NCI-H69 (cell line): ENCODE results near the gene RENBP.

Experiments used
- DNase-seq: peaks from one replicate; lab custom pipeline; 2025; lab: John Stamatoyannopoulos, UW

The RENBP gene

DNA sequence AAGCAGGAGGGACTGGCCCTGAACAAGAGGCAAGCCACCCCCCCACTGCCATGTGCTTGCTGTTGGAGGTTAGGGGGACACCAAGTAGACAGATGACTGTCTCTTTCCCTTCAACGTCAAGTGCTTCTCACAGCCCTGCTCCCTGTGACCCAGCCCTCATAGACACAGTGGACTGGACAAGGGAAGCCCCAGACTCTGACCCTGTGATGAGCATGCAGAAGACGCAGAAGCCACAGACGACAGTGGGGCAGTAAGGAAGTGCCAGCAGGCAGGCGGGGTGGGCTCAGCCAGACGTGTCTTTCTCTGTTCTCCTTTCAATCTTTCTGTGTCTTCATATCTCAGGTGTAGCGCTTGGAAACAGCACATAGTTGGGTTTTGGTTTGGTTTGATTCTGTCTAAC is 56.1 kb downstream of the RENBP start:
- DNase-seq = no peak

DNA sequence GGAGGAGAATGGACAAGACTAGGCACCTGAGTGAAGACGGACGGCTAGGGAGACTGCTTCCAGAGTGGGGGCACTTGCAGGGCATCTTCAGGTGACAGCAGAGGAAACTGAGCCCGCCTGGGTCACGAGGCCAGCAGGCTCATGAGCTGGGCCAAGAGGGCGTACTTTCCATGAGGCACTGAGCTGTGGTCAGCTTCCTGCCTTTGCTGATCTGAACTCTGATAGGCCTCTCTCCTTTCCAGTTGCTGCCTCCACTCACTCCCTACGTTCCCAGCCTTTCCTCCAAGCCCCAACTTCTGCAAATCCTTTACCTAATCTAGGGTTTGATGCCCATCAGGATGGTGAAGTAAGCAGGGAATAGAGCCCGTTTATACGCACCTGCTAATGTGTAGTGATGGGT is 57.1 kb downstream of the RENBP start:
- DNase-seq = no peak

DNA sequence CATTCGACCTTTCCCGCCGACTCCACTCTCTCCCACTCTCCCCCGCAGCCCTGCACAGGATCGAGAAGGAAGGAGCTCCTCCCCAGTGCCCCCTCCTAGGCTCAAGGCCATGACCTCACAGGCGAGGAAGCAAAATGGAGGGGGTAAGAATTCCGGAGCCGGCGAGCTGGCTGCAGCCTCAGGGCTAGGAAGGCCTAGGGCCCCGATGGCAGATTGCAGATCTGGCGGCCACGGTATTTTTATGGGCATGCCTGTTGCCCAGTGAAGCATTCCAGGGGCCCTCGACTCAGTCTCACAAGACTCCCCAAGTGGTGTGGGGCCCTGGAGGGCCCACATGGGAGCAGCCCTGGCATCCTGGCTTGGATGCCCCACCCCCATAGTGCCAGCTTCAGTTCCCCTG is 57.5 kb downstream of the RENBP start:
- DNase-seq = no peak

DNA sequence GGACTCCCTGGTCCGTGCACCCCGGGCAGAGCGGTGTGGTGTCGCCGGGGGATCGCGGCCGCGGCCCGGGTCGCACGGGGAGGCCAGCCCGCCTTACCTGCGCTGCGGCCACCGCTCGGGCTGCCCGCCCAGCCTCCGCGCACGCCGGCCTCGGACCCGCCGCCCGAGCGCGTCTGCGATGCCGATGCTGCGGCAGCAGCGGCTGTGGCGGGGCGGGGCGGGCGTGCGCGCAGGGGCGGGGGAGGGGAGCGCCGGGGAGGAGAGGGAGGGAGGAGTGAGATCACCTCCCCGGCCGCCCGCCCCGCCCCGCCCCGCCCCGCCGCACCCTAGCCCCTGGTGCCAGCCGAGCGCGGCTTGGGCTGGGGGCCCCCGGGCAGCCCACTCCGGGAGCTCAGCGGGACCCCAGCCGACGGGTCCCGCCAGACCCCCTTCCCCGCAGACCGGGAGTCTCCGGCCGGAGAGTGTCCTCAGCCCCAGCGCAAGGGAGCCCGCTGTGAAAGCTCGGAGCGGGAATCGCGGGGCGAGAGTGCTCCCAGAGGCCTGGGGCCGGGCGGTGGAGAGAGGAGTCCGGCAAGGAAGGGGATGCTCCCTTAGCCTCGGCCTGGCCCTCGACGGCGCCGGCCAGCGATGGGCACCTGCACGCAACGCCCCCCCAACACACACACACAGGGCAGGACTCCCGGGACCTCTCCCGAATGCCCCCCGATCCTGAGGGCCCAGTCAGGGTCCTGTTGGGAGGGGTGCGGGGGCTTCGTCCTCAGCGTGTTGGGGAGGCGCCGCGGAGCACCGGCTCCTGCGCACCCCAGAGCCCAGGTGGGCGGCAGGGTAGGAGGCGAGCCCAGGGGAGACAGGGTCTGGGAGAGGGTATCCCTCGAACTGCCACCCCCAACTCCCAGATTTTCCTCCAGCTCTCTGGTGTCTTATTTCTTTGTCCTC is 58.2 kb downstream of the RENBP start, which contains the start of gene L1CAM:
Gene L1CAM (minus strand): TSS at position 206 of the 936 bp plus-strand sequence. CDS start 10,337 bp downstream, outside the sequence.
- peak; percentile 69 for DNase-seq
